Activated B cell treated with CpG ODN at 0.5 μM for 24 hours (primary cell): ENCODE data around the gene ABHD17A. TPM values are rescaled to one million over a fixed set of nuclear protein-coding genes. Genes with fewer than 3 reads are reported as not detected.

Source experiments
- ATAC-seq: fragments of 200-7000 bp; cut with Tn5 transposase; one replicate; pipeline ENCODE4 v1.10.0; 2021; ENCODE audit warnings: low read depth, mild to moderate bottlenecking, moderate library complexity
- CTCF ChIA-PET: fragments of 350-600 bp; sonication (Branson Sonifier 250); formaldehyde crosslinking; loops from one replicate; lab custom pipeline; 2021; ENCODE audit warnings: antibody characterized with exemption; lab: Charles Lee
- POLR2A ChIA-PET: fragments of 350-600 bp; sonication (Branson Sonifier 250); formaldehyde crosslinking; loops from one replicate; lab custom pipeline; 2021; ENCODE audit warnings: antibody characterized with exemption; lab: Charles Lee
- DNase-seq: peaks from one replicate; pipeline ENCODE4 v3.0.0; 2022
- H3K27ac Mint-ChIP-seq: one replicate; pipeline ENCODE4 v1.8.0; 2020; ENCODE audit warnings: mixed read lengths
- H3K27me3 Mint-ChIP-seq: one replicate; pipeline ENCODE4 v1.8.0; 2021; ENCODE audit warnings: mixed read lengths
- H3K36me3 Mint-ChIP-seq: one replicate; pipeline ENCODE4 v1.8.0; 2021; ENCODE audit warnings: low read depth, mixed read lengths
- H3K4me1 Mint-ChIP-seq: one replicate; pipeline ENCODE4 v1.8.0; 2021; ENCODE audit warnings: mixed read lengths
- H3K4me3 Mint-ChIP-seq: one replicate; pipeline ENCODE4 v1.8.0; 2020; ENCODE audit warnings: mild to moderate bottlenecking, mixed read lengths
- H3K9me3 Mint-ChIP-seq: one replicate; pipeline ENCODE4 v1.8.0; 2020; ENCODE audit warnings: mixed read lengths
- intact Hi-C: fragments of 100-400 bp; cut with micrococcal nuclease; formaldehyde crosslinking; loops from one replicate; pipeline ENCODE4 v1.15.1; 2024
- total RNA-seq: library from RNA; stranded (reverse); gene quantifications from 2 replicates; pipeline ENCODE4 v1.2.3, GENCODE V29; 2022
- TF ChIP-seq, protein P1 (sequence below): fragments of 200-600 bp; IDR thresholded peaks from one replicate; pipeline ENCODE4 v1.8.0; 2022; ENCODE audit warnings: antibody characterized with exemption, mild to moderate bottlenecking

Gene ABHD17A
- total RNA-seq, 1 donor from 2014 or later: 64.3 TPM

DNA sequence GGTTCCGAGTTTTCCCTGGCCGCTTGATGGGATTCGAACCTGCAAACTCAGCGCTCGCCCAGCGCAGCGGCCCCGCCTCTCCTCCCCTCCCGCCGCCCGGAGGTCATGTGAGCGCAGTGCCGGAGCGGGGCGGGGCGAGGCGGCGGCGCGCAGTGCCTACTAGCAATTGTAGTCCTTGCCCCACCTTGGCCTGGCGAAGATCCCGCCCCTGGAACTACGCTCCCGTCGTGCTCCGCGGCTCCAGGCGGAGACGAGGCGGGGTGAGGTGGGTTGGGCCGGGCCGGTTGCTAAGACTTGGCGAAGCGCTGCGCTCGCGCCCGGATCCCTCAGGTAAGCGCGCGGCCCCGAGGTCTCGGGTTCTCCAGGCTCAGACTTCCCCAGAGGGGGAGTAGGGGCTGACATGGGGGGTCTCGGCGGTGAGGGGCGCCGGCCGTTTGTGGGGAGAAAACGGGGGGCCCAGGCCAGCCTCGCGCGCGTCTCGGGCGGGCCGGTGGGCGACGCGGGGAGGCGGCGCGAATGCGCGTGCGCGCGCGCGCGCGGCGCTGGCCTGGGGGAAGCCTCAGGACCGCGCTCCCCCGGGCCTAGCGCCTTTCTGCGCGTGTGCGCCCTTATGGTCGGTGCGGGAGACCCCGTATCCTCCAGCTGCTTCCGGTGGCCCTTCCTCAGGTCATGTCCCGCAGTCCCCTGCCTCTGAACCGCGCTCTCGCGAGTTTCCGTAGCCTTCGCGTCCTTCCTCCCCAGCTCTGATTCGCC lies 20.0 kb upstream of the ABHD17A start, which contains the start of the genes ADAT3 and SCAMP4:
Gene ADAT3 (plus strand): TSS at position 290 of the 753 bp plus-strand sequence. CDS start 6,649 bp downstream, outside the sequence.
Gene SCAMP4 (plus strand): TSS at position 290 of the 753 bp plus-strand sequence. CDS start 9,621 bp downstream, outside the sequence.
- Mint-ChIP-seq H3K36me3 (peaks cover 6% of the 10 kb centered on the region), H3K27me3 (no peaks in the 10 kb centered on the region), H3K4me3 (peak within 1 kb of the TSS; percentile 91), H3K27ac (peak within 1 kb of the TSS; percentile 94), H3K4me1 (peaks cover 59% of the 10 kb centered on the region), H3K9me3 (no peaks in the 10 kb centered on the region)
- POLR2A ChIA-PET: interaction anchor here (0.5 to 2.4 kb wide), 18 partner anchors 8 to 1663 kb away, joined by 3 to 23 read pairs (median 5); partner anchors contain the start of genes ABHD17A, AP3D1 and MKNK2
- DNase-seq: peak; percentile 94
- intact Hi-C loops: loop anchor here (1.0 to 2.0 kb wide), 7 partner anchors 8 to 191 kb away; partner anchors contain the start of genes ABHD17A, IZUMO4, MOB3A and REXO1
- CTCF ChIA-PET: interaction anchor here (1.0 to 2.2 kb wide), 3 partner anchors 29 to 56 kb away, joined by 3 to 10 read pairs (median 3); no protein-coding TSS in a partner anchor
- TF ChIP-seq, protein P1, sequence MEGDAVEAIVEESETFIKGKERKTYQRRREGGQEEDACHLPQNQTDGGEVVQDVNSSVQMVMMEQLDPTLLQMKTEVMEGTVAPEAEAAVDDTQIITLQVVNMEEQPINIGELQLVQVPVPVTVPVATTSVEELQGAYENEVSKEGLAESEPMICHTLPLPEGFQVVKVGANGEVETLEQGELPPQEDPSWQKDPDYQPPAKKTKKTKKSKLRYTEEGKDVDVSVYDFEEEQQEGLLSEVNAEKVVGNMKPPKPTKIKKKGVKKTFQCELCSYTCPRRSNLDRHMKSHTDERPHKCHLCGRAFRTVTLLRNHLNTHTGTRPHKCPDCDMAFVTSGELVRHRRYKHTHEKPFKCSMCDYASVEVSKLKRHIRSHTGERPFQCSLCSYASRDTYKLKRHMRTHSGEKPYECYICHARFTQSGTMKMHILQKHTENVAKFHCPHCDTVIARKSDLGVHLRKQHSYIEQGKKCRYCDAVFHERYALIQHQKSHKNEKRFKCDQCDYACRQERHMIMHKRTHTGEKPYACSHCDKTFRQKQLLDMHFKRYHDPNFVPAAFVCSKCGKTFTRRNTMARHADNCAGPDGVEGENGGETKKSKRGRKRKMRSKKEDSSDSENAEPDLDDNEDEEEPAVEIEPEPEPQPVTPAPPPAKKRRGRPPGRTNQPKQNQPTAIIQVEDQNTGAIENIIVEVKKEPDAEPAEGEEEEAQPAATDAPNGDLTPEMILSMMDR: no peak
- peak; percentile 92 for ATAC-seq

DNA sequence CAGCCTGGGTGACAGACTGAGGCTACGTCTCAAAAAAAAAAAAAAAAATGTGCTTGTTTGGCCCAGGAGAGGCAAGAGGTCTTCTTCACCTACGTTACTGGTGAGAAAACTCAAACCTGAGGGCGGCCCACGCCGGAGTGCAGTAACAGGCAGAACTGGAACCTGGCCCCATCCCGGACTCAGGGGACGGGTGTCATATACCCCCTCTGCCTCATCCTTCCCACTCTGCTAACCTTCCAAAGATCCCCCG lies 19.5 kb upstream of the ABHD17A start:
- intact Hi-C loops: loop anchor here (1.0 to 2.0 kb wide), 8 partner anchors 7 to 192 kb away; partner anchors contain the start of genes ABHD17A, IZUMO4, MOB3A and REXO1
- TF ChIP-seq, protein P1: no peak
- ChIA-PET POLR2A (interaction anchor here (0.6 to 2.4 kb wide), 23 partner anchors 10 to 523 kb away, joined by 3 to 40 read pairs (median 5); partner anchors contain the start of genes ABHD17A, AP3D1, MKNK2 and TIMM13), CTCF (interaction anchor here (1.0 to 2.2 kb wide), 3 partner anchors 29 to 56 kb away, joined by 3 to 10 read pairs (median 3); no protein-coding TSS in a partner anchor)
- Mint-ChIP-seq H3K27ac (peak overlapping the region; percentile 94), H3K9me3 (no peaks in the 10 kb centered on the region), H3K27me3 (no peaks in the 10 kb centered on the region), H3K4me1 (peaks cover 54% of the 10 kb centered on the region), H3K4me3 (peak overlapping the region; percentile 91), H3K36me3 (peaks cover 4% of the 10 kb centered on the region)
- DNase-seq: no peak
- ATAC-seq: peak; percentile 8

DNA sequence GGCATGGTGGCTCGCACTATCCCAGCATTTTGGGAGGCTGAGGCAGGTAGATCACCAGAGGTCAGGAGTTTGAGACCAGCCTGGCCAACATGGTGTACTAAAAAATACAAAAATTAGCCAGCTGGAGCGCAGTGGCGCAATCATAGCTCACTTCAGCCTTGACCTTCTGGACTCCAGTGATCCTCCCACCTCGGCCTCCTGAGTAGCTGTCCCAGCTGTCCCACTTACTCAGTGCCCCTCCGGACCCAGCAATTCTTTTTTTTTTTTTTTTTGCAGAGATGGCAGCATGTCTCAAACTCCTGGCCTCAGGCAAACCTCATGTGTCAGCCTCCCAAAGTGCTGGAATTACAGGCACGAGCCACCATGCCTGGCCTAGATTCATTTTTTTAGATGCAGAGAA lies 17.6 kb upstream of the ABHD17A start:
- Mint-ChIP-seq H3K27ac (peak overlapping the region; percentile 94), H3K4me1 (peaks cover 48% of the 10 kb centered on the region), H3K36me3 (peaks cover 2% of the 10 kb centered on the region), H3K9me3 (no peaks in the 10 kb centered on the region), H3K4me3 (peak overlapping the region; percentile 61), H3K27me3 (no peaks in the 10 kb centered on the region)
- ChIA-PET CTCF (interaction anchor here (2.2 kb wide), 1 partner anchor 38 kb away, joined by 10 read pairs; no protein-coding TSS in a partner anchor), POLR2A (interaction anchor here (0.6 to 2.4 kb wide), 20 partner anchors 8 to 774 kb away, joined by 3 to 40 read pairs (median 7); partner anchors contain the start of gene ABHD17A)
- TF ChIP-seq, protein P1: no peak
- no peak for DNase-seq
- intact Hi-C loops: no loop called here
- no peak for ATAC-seq

DNA sequence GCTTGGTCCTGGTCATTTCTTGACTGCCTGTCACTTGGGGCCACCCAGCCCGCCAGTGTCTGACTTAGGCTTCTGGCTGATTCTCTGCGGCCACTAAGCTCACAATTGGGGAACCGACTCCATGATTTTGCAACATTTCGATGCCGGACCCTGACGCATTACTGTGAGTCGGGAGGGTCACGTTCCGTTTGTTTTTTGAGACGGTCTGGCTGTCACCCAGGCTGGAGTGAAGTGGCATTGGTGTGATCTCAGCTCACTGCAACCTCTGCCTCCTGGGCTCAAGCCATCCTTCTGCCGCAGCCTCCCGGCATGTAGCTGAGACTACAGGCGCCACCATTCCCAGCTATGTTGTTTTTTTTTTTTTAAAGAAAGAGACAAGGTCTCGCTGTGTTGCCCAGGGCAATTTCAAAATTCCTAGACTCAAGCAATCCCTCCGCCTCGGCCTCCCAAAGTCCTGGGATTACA lies 16.7 kb upstream of the ABHD17A start:
- intact Hi-C loops: no loop called here

More for the DNA sequence above, 16.7 kb upstream of the ABHD17A start:
- CTCF ChIA-PET: interaction anchor here (0.7 kb wide), 1 partner anchor 488 kb away, joined by 3 read pairs; no protein-coding TSS in a partner anchor
- H3K4me3 Mint-ChIP-seq: no peak overlapping the region
- DNase-seq (no peak), ATAC-seq (no peak)
- peaks cover 50% of the 10 kb centered on the region for H3K4me1 Mint-ChIP-seq
- POLR2A ChIA-PET: interaction anchor here (1.3 to 1.5 kb wide), 2 partner anchors 40 to 188 kb away, joined by 3 to 5 read pairs; no protein-coding TSS in a partner anchor
- no peaks in the 10 kb centered on the region for H3K27me3 Mint-ChIP-seq
- no peaks in the 10 kb centered on the region for H3K9me3 Mint-ChIP-seq
- H3K36me3 Mint-ChIP-seq: peaks cover 2% of the 10 kb centered on the region
- TF ChIP-seq, protein P1: no peak
- no peak overlapping the region for H3K27ac Mint-ChIP-seq
